NT2/D1 (cell line): ENCODE results near the gene NDUFS4.

Experiments used
- SUZ12 ChIP-seq: IDR thresholded peaks from 2 replicates; pipeline ENCODE4 v1.6.1; 2011; ENCODE audit not compliant: insufficient read length, insufficient read depth; ENCODE audit errors: extremely low read depth
- ZNF274 ChIP-seq: IDR thresholded peaks from 2 replicates; pipeline ENCODE4 v1.6.1; 2011; ENCODE audit warnings: mild to moderate bottlenecking, low read depth, low read length

DNA sequence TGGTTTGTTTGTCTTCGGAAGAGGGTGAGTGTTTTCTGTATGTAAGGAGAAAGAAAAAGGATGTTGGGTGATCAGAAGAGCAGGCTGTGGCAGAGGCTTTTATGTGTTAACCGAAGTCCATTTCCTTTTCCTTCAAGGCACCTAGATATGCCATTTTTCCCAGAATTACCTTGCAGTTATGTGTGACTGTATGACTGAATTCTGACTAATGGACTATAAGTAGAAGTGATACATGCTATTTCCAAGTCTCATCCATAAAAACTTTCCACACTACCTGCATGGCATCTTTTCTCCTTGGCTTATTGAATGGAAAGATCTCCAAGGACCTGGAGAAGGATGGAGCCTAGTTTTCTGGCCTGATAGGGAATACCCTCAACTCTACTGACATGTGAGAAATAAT, 10.6 kb upstream of the NDUFS4 start:
- TF ChIP-seq ZNF274 (no peak), SUZ12 (no peak)
